H1 (cell line): Measurements from ENCODE around the gene NACAD. TPM values are rescaled to one million over a fixed set of nuclear protein-coding genes. Genes with fewer than 3 reads are reported as not detected.

Experiments
- CTCF ChIA-PET: fragments of 300-600 bp; sonication (Branson Sonifier 250); formaldehyde crosslinking; loops from one replicate; lab custom pipeline; 2021; ENCODE audit not compliant: partially characterized antibody; lab: Charles Lee
- POLR2A ChIA-PET: fragments of 300-600 bp; sonication (Branson Sonifier 250); formaldehyde crosslinking; loops from one replicate; lab custom pipeline; 2021; ENCODE audit warnings: inconsistent platforms; ENCODE audit not compliant: partially characterized antibody; lab: Charles Lee
- DNase-seq, 2 experiments: peaks; one replicate each; pipeline versions ENCODE4 v3.0.0 to v3.0.0-alpha.2; 2010 to 2022; ENCODE audit warnings: low spot score in 2 of 2, low read depth in 1 of 2, mixed read lengths in 1 of 2
- FAIRE-seq: peaks from 2 replicates; lab custom pipeline; 2011; peaks lifted over from hg19 to GRCh38; lab: Jason Lieb, UNC
- H2AFZ ChIP-seq: 2 replicates; pipeline ENCODE4 v1.8.1; 2012; ENCODE audit warnings: low read length, inconsistent platforms
- H2AK5ac ChIP-seq: 2 replicates; pipeline ENCODE4 v1.6.1; 2013; ENCODE audit warnings: low read depth, low read length
- H2BK120ac ChIP-seq: replicated peaks from 2 replicates; pipeline ENCODE3; 2013; ENCODE audit warnings: low read depth, low read length, inconsistent platforms
- H2BK12ac ChIP-seq: 2 replicates; pipeline ENCODE4 v1.6.1; 2013; ENCODE audit warnings: low read depth, low read length
- H2BK15ac ChIP-seq: 2 replicates; pipeline ENCODE4 v1.6.1; 2013; ENCODE audit warnings: low read length
- H2BK20ac ChIP-seq: 2 replicates; pipeline ENCODE4 v1.6.1; 2013; ENCODE audit warnings: low read length
- H2BK5ac ChIP-seq: 2 replicates; pipeline ENCODE4 v1.6.1; 2013; ENCODE audit warnings: low read depth, low read length
- H3K14ac ChIP-seq: 2 replicates; pipeline ENCODE4 v1.6.1; 2013; ENCODE audit warnings: inconsistent platforms; ENCODE audit not compliant: insufficient read length
- H3K18ac ChIP-seq: 2 replicates; pipeline ENCODE4 v1.6.1; 2013; ENCODE audit warnings: low read length; ENCODE audit errors: extremely low read depth
- H3K23ac ChIP-seq: 2 replicates; pipeline ENCODE4 v1.6.1; 2013; ENCODE audit warnings: inconsistent platforms; ENCODE audit not compliant: insufficient read length
- H3K23me2 ChIP-seq: 2 replicates; pipeline ENCODE4 v1.6.1; 2013; ENCODE audit warnings: low read depth, low read length
- H3K27ac ChIP-seq: 2 replicates; pipeline ENCODE4 v1.6.1; 2011; ENCODE audit warnings: low read depth, low read length, inconsistent platforms
- H3K27me3 ChIP-seq, 4 experiments: replicated peaks in 1 of 4; 1 replicate in 1 of 4; 2 replicates in 3 of 4; pipeline versions ENCODE4 v1.6.1 to v1.8.1; 2011 to 2013; ENCODE audit warnings: low read length in 3 of 4, mild to moderate bottlenecking in 3 of 4, inconsistent platforms in 2 of 4, mixed read lengths in 2 of 4, moderate library complexity in 1 of 4; ENCODE audit not compliant: control insufficient read depth in 3 of 4, insufficient read depth in 3 of 4; ENCODE audit errors: extremely low read depth in 1 of 4
- H3K36me3 ChIP-seq, 4 experiments: 2 replicates each; pipeline versions ENCODE4 v1.6.1 to v1.8.1; 2011 to 2013; ENCODE audit warnings: mild to moderate bottlenecking in 4 of 4, low read length in 3 of 4, moderate library complexity in 2 of 4, control low read depth in 1 of 4, inconsistent platforms in 1 of 4; ENCODE audit not compliant: insufficient read depth in 4 of 4, control insufficient read depth in 2 of 4
- H3K4ac ChIP-seq: replicated peaks from 2 replicates; pipeline ENCODE3; 2013; ENCODE audit warnings: low read length, low read depth, mixed read lengths, inconsistent platforms; ENCODE audit not compliant: insufficient read length
- H3K4me1 ChIP-seq, 4 experiments: replicated peaks in 1 of 4; 1 replicate in 1 of 4; 2 replicates in 3 of 4; pipeline versions ENCODE4 v1.6.1 to v1.8.1; 2011 to 2013; ENCODE audit warnings: low read length in 3 of 4, inconsistent platforms in 2 of 4, mixed read lengths in 1 of 4; ENCODE audit not compliant: insufficient read depth in 4 of 4, control insufficient read depth in 3 of 4
- H3K4me2 ChIP-seq, 2 experiments: 2 replicates each; pipeline versions ENCODE4 v1.6.1 to v1.8.1; 2011 to 2013; ENCODE audit warnings: low read depth in 2 of 2, low read length in 2 of 2, control low read depth in 1 of 2, inconsistent platforms in 1 of 2, mild to moderate bottlenecking in 1 of 2; ENCODE audit not compliant: insufficient read depth in 1 of 2
- H3K4me3 ChIP-seq, 4 experiments: fragments of 200-600, 300-600 bp in 1 of 4; sonication (generic), shearing (Covaris generic), sonication (Bioruptor Twin) in 1 of 4; 2 replicates each; pipeline versions ENCODE4 v1.5.1 to v1.8.1; 2011 to 2016; ENCODE audit warnings: low read length in 4 of 4, low read depth in 3 of 4, control low read depth in 2 of 4, inconsistent platforms in 2 of 4, mild to moderate bottlenecking in 2 of 4, mixed read lengths in 1 of 4, moderate library complexity in 1 of 4; ENCODE audit not compliant: insufficient read depth in 2 of 4; ENCODE audit errors: extremely low read depth in 1 of 4
- H3K56ac ChIP-seq: replicated peaks from 2 replicates; pipeline ENCODE3; 2013; ENCODE audit warnings: low read depth, mild to moderate bottlenecking, mixed read lengths, low read length, inconsistent platforms; ENCODE audit not compliant: insufficient read length
- H3K79me1 ChIP-seq: 2 replicates; pipeline ENCODE4 v1.6.1; 2013; ENCODE audit warnings: low read depth, low read length, control low read depth
- H3K79me2 ChIP-seq, 2 experiments: 2 replicates each; pipeline versions ENCODE4 v1.6.1 to v1.8.1; 2012 to 2013; ENCODE audit warnings: low read length in 2 of 2, mild to moderate bottlenecking in 2 of 2, inconsistent platforms in 1 of 2; ENCODE audit not compliant: insufficient read depth in 2 of 2, control insufficient read depth in 1 of 2
- H3K9ac ChIP-seq, 4 experiments: replicated peaks in 1 of 4; 1 replicate in 1 of 4; 2 replicates in 3 of 4; pipeline versions ENCODE4 v1.6.1 to v1.8.1; 2011 to 2013; ENCODE audit warnings: low read depth in 3 of 4, low read length in 3 of 4, control low read depth in 2 of 4, mild to moderate bottlenecking in 2 of 4, moderate library complexity in 2 of 4, inconsistent platforms in 1 of 4; ENCODE audit errors: extremely low read depth in 1 of 4
- H3K9me3 ChIP-seq, 2 experiments: 2 replicates each; pipeline versions ENCODE4 v1.6.1 to v1.8.1; 2012 to 2013; ENCODE audit warnings: mild to moderate bottlenecking in 2 of 2, moderate library complexity in 2 of 2, control low read depth in 1 of 2, inconsistent platforms in 1 of 2, low read depth in 1 of 2, low read length in 1 of 2, mixed read lengths in 1 of 2; ENCODE audit not compliant: insufficient read depth in 2 of 2
- H4K20me1 ChIP-seq, 2 experiments: replicated peaks in 1 of 2; 2 replicates each; pipeline versions ENCODE3 to v1.8.1; 2011 to 2013; ENCODE audit warnings: inconsistent platforms in 2 of 2, low read length in 2 of 2, mild to moderate bottlenecking in 1 of 2; ENCODE audit not compliant: insufficient read depth in 2 of 2, control insufficient read depth in 1 of 2
- H4K5ac ChIP-seq: 2 replicates; pipeline ENCODE4 v1.6.1; 2013; ENCODE audit warnings: low read length, low read depth, mixed read lengths, inconsistent platforms; ENCODE audit not compliant: insufficient read length
- H4K8ac ChIP-seq: 2 replicates; pipeline ENCODE4 v1.8.0; 2013; ENCODE audit warnings: mild to moderate bottlenecking, moderate library complexity, low read length, inconsistent platforms; ENCODE audit not compliant: insufficient read depth; ENCODE audit errors: extremely low read depth
- H4K91ac ChIP-seq: replicated peaks from 2 replicates; pipeline ENCODE3; 2013; ENCODE audit warnings: low read length, mixed read lengths, inconsistent platforms; ENCODE audit not compliant: insufficient read length
- GABPA ChIP-seq: IDR thresholded peaks from 2 replicates; pipeline ENCODE4 v1.6.1; 2011; ENCODE audit warnings: mild to moderate bottlenecking, low read length, moderate library complexity, borderline replicate concordance; ENCODE audit not compliant: insufficient read depth
- ZNF274 ChIP-seq: IDR thresholded peaks from 2 replicates; pipeline ENCODE4 v1.7.0; 2012; ENCODE audit warnings: low read length, borderline replicate concordance; ENCODE audit errors: extremely low read depth
- WGBS, 2 experiments: shearing (Covaris generic) in 1 of 2; methylation state at CpG; one replicate each; pipeline versions ENCODE4 v1.1.6 to v1.1.7; 2013 to 2015; ENCODE audit warnings: low lambda C conversion rate in 2 of 2, mixed read lengths in 2 of 2, inconsistent platforms in 1 of 2, low coverage in 1 of 2, missing lambda C conversion rate in 1 of 2; ENCODE audit not compliant: insufficient replicate concordance in 2 of 2, insufficient coverage in 1 of 2, insufficient read length in 1 of 2; ENCODE audit errors: extremely low coverage in 1 of 2, missing lambda C conversion rate in 1 of 2; 5-methylcytosine and 5-hydroxymethylcytosine counted together
- polyA plus RNA-seq, 7 experiments: library from polyadenylated mRNA; depleted of rRNA in 3 of 7; stranded (reverse) in 5 of 7; unstranded in 2 of 7; fragments of >200 nt in 5 of 7; fragments of 200-250 nt in 2 of 7; gene quantifications; 1 replicate in 5 of 7; 2 replicates in 1 of 7; 4 replicates in 1 of 7; pipeline versions ENCODE4 v1.2.1 to v1.2.3, GENCODE V29; 2011 to 2013; ENCODE audit warnings: missing spikeins in 2 of 7, mixed read lengths in 2 of 7
- total RNA-seq: library from RNA; stranded (reverse); fragmentation: NEBNext Ultra II Directional; extraction: Animal tissue kit (Norgen Biotek cat#: 25700); gene quantifications from 2 replicates; pipeline ENCODE4 v1.2.1, GENCODE V29; 2021

The NACAD gene
- total and polyA plus RNA-seq, 2 of the 8 experiments (the other 6 are each of a cell fraction or from before 2014, with no cell fraction given) = 1.3 to 6.0 TPM

GRCh38 chr7:45126920-45127319, 38.2 kb upstream of the NACAD start:
- no peak for TF ChIP-seq ZNF274
- TF ChIP-seq GABPA = no peak
- TF ChIP-seq, all 59 proteins: peak for 0
- CTCF ChIA-PET = interaction anchor here (0.5 to 5.5 kb wide), 4 partner anchors 9 to 281 kb away, joined by 3 to 39 read pairs (median 5); partner anchors contain the start of gene MYO1G
- FAIRE-seq = no peak

More at GRCh38 chr7:45126920-45127319, 38.2 kb upstream of the NACAD start:
- Histone ChIP-seq H2BK15ac (no peak overlapping the region), H2BK20ac (no peak overlapping the region), H3K14ac (no peak overlapping the region), H3K27me3 (no peaks in the 10 kb centered on the region), H3K27ac (no peak overlapping the region), H3K4me2 (no peak overlapping the region), H3K36me3 (no peaks in the 10 kb centered on the region), H3K18ac (no peak overlapping the region), H4K91ac (no peak overlapping the region), H2BK12ac (no peak overlapping the region), H2BK5ac (no peak overlapping the region), H3K4me3 (no peak overlapping the region), H4K8ac (no peak overlapping the region), H3K79me2 (no peaks in the 10 kb centered on the region), H3K9me3 (no peaks in the 10 kb centered on the region), H3K23ac (no peak overlapping the region), H2BK120ac (no peak overlapping the region), H3K23me2 (no peaks in the 10 kb centered on the region), H2AFZ (no peak overlapping the region), H4K5ac (no peak overlapping the region), H4K20me1 (no peaks in the 10 kb centered on the region), H2AK5ac (no peak overlapping the region), H3K56ac (no peak overlapping the region), H3K4ac (no peak overlapping the region), H3K4me1 (peaks cover 0 to 13% (median 10%) of the 10 kb centered on the region in 4 experiments; a peak in 6 of 7 replicates), H3K79me1 (no peaks in the 10 kb centered on the region), H3K9ac (no peak overlapping the region)
- no peak for DNase-seq
- 90% methylated on average over 6 of the region's 6 CpGs; no CpG with 5 or more reads in 1 of the 2 experiments for WGBS, 2 experiments
- POLR2A ChIA-PET = interaction anchor here (1.5 kb wide), 1 partner anchor 10 kb away, joined by 4 read pairs; no protein-coding TSS in a partner anchor
